ENCODE data around the gene FUT1.
"Not testable (repeated sequence)": the region's sequence is repeated elsewhere in the genome, so short reads cannot be mapped to it uniquely, and the experiment has no call there.

FUT1 gene

GRCh38 chr19:48786422-48786821, 34.0 kb upstream of the FUT1 start:
- H3K36me3 ChIP-seq (ENCODE audit: control insufficient read depth in 2 of 2, insufficient read depth in 2 of 2, low read length in 2 of 2); H3K4me1 ChIP-seq (ENCODE audit: control insufficient read depth, insufficient read depth, low read length); H3K9me3 ChIP-seq (ENCODE audit: control insufficient read depth in 2 of 2, low read length in 2 of 2); H3K9ac ChIP-seq (ENCODE audit: low read length in 2 of 2); H3K27ac ChIP-seq (ENCODE audit: low read length); H3K27me3 ChIP-seq (ENCODE audit: control insufficient read depth in 1 of 2, insufficient read depth in 2 of 2, low read length in 2 of 2); H3K4me3 ChIP-seq (ENCODE audit: low read length in 2 of 2): not testable (repeated sequence)

GRCh38 chr19:48784527-48784926, 32.1 kb upstream of the FUT1 start:
- peaks cover 4% of the 10 kb centered on the region for H3K4me1 ChIP-seq (ENCODE audit: control insufficient read depth, insufficient read depth, low read length)
- H3K27ac ChIP-seq (ENCODE audit: low read length): no peak overlapping the region
- no peaks in the 10 kb centered on the region for H3K36me3 ChIP-seq (ENCODE audit: control insufficient read depth in 2 of 2, insufficient read depth in 2 of 2, low read length in 2 of 2)
- no peak overlapping the region for H3K4me3 ChIP-seq (ENCODE audit: low read length in 2 of 2)
- no peaks in the 10 kb centered on the region for H3K9me3 ChIP-seq (ENCODE audit: control insufficient read depth in 2 of 2, low read length in 2 of 2)
- H3K9ac ChIP-seq (ENCODE audit: low read length in 2 of 2): no peak overlapping the region
- no peaks in the 10 kb centered on the region for H3K27me3 ChIP-seq (ENCODE audit: control insufficient read depth in 1 of 2, insufficient read depth in 2 of 2, low read length in 2 of 2)

GRCh38 chr19:48780631-48781391, 28.4 kb upstream of the FUT1 start:
- Histone ChIP-seq H3K4me3 (ENCODE audit: low read length in 2 of 2) (no peak overlapping the region), H3K27me3 (ENCODE audit: control insufficient read depth in 1 of 2, insufficient read depth in 2 of 2, low read length in 2 of 2) (no peaks in the 10 kb centered on the region), H3K4me1 (ENCODE audit: control insufficient read depth, insufficient read depth, low read length) (peaks cover 4% of the 10 kb centered on the region), H3K9me3 (ENCODE audit: control insufficient read depth in 2 of 2, low read length in 2 of 2) (no peaks in the 10 kb centered on the region), H3K9ac (ENCODE audit: low read length in 2 of 2) (peak overlapping the region in 1 of 2 donors; percentile 5), H3K27ac (ENCODE audit: low read length) (no peak overlapping the region), H3K36me3 (ENCODE audit: control insufficient read depth in 2 of 2, insufficient read depth in 2 of 2, low read length in 2 of 2) (no peaks in the 10 kb centered on the region)

- Histone ChIP-seq H3K4me1 (ENCODE audit: control insufficient read depth, insufficient read depth, low read length) (peaks cover 4% of the 10 kb centered on the region), H3K9me3 (ENCODE audit: control insufficient read depth in 2 of 2, low read length in 2 of 2) (no peaks in the 10 kb centered on the region), H3K27me3 (ENCODE audit: control insufficient read depth in 1 of 2, insufficient read depth in 2 of 2, low read length in 2 of 2) (no peaks in the 10 kb centered on the region), H3K4me3 (ENCODE audit: low read length in 2 of 2) (no peak overlapping the region), H3K9ac (ENCODE audit: low read length in 2 of 2) (no peak overlapping the region), H3K36me3 (ENCODE audit: control insufficient read depth in 2 of 2, insufficient read depth in 2 of 2, low read length in 2 of 2) (no peaks in the 10 kb centered on the region), H3K27ac (ENCODE audit: low read length) (no peak overlapping the region)
Observed at GRCh38 chr19:48779636-48780035, 27.2 kb upstream of the FUT1 start.

GRCh38 chr19:48777720-48778119, 25.3 kb upstream of the FUT1 start:
- H3K27ac ChIP-seq (ENCODE audit: low read length): no peak overlapping the region
- H3K36me3 ChIP-seq (ENCODE audit: control insufficient read depth in 2 of 2, insufficient read depth in 2 of 2, low read length in 2 of 2): no peaks in the 10 kb centered on the region
- H3K9me3 ChIP-seq (ENCODE audit: control insufficient read depth in 2 of 2, low read length in 2 of 2): no peaks in the 10 kb centered on the region
- no peaks in the 10 kb centered on the region for H3K27me3 ChIP-seq (ENCODE audit: control insufficient read depth in 1 of 2, insufficient read depth in 2 of 2, low read length in 2 of 2)
- no peak overlapping the region for H3K9ac ChIP-seq (ENCODE audit: low read length in 2 of 2)
- peaks cover 4% of the 10 kb centered on the region for H3K4me1 ChIP-seq (ENCODE audit: control insufficient read depth, insufficient read depth, low read length)
- H3K4me3 ChIP-seq (ENCODE audit: low read length in 2 of 2): no peak overlapping the region

- Histone ChIP-seq H3K4me3 (ENCODE audit: low read length in 2 of 2) (no peak overlapping the region), H3K9ac (ENCODE audit: low read length in 2 of 2) (no peak overlapping the region), H3K36me3 (ENCODE audit: control insufficient read depth in 2 of 2, insufficient read depth in 2 of 2, low read length in 2 of 2) (no peaks in the 10 kb centered on the region), H3K27me3 (ENCODE audit: control insufficient read depth in 1 of 2, insufficient read depth in 2 of 2, low read length in 2 of 2) (peaks cover 0 to 2% of the 10 kb centered on the region in 2 donors), H3K9me3 (ENCODE audit: control insufficient read depth in 2 of 2, low read length in 2 of 2) (no peaks in the 10 kb centered on the region), H3K27ac (ENCODE audit: low read length) (no peak overlapping the region), H3K4me1 (ENCODE audit: control insufficient read depth, insufficient read depth, low read length) (peaks cover 4% of the 10 kb centered on the region)
Observed at GRCh38 chr19:48777139-48777538, 24.7 kb upstream of the FUT1 start.

GRCh38 chr19:48772503-48772953, 20.1 kb upstream of the FUT1 start:
- Histone ChIP-seq H3K9ac (ENCODE audit: low read length in 2 of 2) (no peak overlapping the region), H3K4me1 (ENCODE audit: control insufficient read depth, insufficient read depth, low read length) (no peaks in the 10 kb centered on the region), H3K4me3 (ENCODE audit: low read length in 2 of 2) (no peak overlapping the region), H3K27me3 (ENCODE audit: control insufficient read depth in 1 of 2, insufficient read depth in 2 of 2, low read length in 2 of 2) (peaks cover 0 to 2% of the 10 kb centered on the region in 2 donors), H3K9me3 (ENCODE audit: control insufficient read depth in 2 of 2, low read length in 2 of 2) (no peaks in the 10 kb centered on the region), H3K36me3 (ENCODE audit: control insufficient read depth in 2 of 2, insufficient read depth in 2 of 2, low read length in 2 of 2) (no peaks in the 10 kb centered on the region), H3K27ac (ENCODE audit: low read length) (no peak overlapping the region)

- no peak overlapping the region for H3K27ac ChIP-seq (ENCODE audit: low read length)
- peaks cover 0 to 2% of the 10 kb centered on the region in 2 donors for H3K27me3 ChIP-seq (ENCODE audit: control insufficient read depth in 1 of 2, insufficient read depth in 2 of 2, low read length in 2 of 2)
- no peak overlapping the region for H3K9ac ChIP-seq (ENCODE audit: low read length in 2 of 2)
Observed at GRCh38 chr19:48770734-48771472, 18.5 kb upstream of the FUT1 start.

GRCh38 chr19:48770266-48770665, 17.8 kb upstream of the FUT1 start:
- Histone ChIP-seq H3K9ac (ENCODE audit: low read length in 2 of 2) (no peak overlapping the region), H3K9me3 (ENCODE audit: control insufficient read depth in 2 of 2, low read length in 2 of 2) (no peaks in the 10 kb centered on the region), H3K27me3 (ENCODE audit: control insufficient read depth in 1 of 2, insufficient read depth in 2 of 2, low read length in 2 of 2) (peaks cover 0 to 2% of the 10 kb centered on the region in 2 donors), H3K27ac (ENCODE audit: low read length) (no peak overlapping the region), H3K4me1 (ENCODE audit: control insufficient read depth, insufficient read depth, low read length) (no peaks in the 10 kb centered on the region), H3K36me3 (ENCODE audit: control insufficient read depth in 2 of 2, insufficient read depth in 2 of 2, low read length in 2 of 2) (no peaks in the 10 kb centered on the region), H3K4me3 (ENCODE audit: low read length in 2 of 2) (no peak overlapping the region)

More at GRCh38 chr19:48770734-48771472, 18.5 kb upstream of the FUT1 start:
- Histone ChIP-seq H3K36me3 (ENCODE audit: control insufficient read depth in 2 of 2, insufficient read depth in 2 of 2, low read length in 2 of 2) (no peaks in the 10 kb centered on the region), H3K4me3 (ENCODE audit: low read length in 2 of 2) (no peak overlapping the region), H3K4me1 (ENCODE audit: control insufficient read depth, insufficient read depth, low read length) (no peaks in the 10 kb centered on the region), H3K9me3 (ENCODE audit: control insufficient read depth in 2 of 2, low read length in 2 of 2) (no peaks in the 10 kb centered on the region)

GRCh38 chr19:48768994-48769713, 16.7 kb upstream of the FUT1 start:
- H3K9ac ChIP-seq (ENCODE audit: low read length in 2 of 2): no peak overlapping the region
- H3K4me1 ChIP-seq (ENCODE audit: control insufficient read depth, insufficient read depth, low read length): no peaks in the 10 kb centered on the region
- peaks cover 0 to 2% of the 10 kb centered on the region in 2 donors for H3K27me3 ChIP-seq (ENCODE audit: control insufficient read depth in 1 of 2, insufficient read depth in 2 of 2, low read length in 2 of 2)
- H3K9me3 ChIP-seq (ENCODE audit: control insufficient read depth in 2 of 2, low read length in 2 of 2): no peaks in the 10 kb centered on the region
- H3K27ac ChIP-seq (ENCODE audit: low read length): no peak overlapping the region
- no peaks in the 10 kb centered on the region for H3K36me3 ChIP-seq (ENCODE audit: control insufficient read depth in 2 of 2, insufficient read depth in 2 of 2, low read length in 2 of 2)
- no peak overlapping the region for H3K4me3 ChIP-seq (ENCODE audit: low read length in 2 of 2)
